H1 (cell line): Measurements from ENCODE around the gene DND1. TPM values are rescaled to one million over a fixed set of nuclear protein-coding genes. Genes with fewer than 3 reads are reported as not detected.
A peak's percentile ranks its signal among the peaks of the same experiment; 100 is the strongest.

Experiments used
- CTCF ChIA-PET: fragments of 300-600 bp; sonication (Branson Sonifier 250); formaldehyde crosslinking; loops from one replicate; lab custom pipeline; 2021; ENCODE audit not compliant: partially characterized antibody; lab: Charles Lee
- POLR2A ChIA-PET: fragments of 300-600 bp; sonication (Branson Sonifier 250); formaldehyde crosslinking; loops from one replicate; lab custom pipeline; 2021; ENCODE audit warnings: inconsistent platforms; ENCODE audit not compliant: partially characterized antibody; lab: Charles Lee
- DNase-seq, 2 experiments: peaks; one replicate each; pipeline versions ENCODE4 v3.0.0 to v3.0.0-alpha.2; 2010 to 2022; ENCODE audit warnings: low spot score in 2 of 2, low read depth in 1 of 2, mixed read lengths in 1 of 2
- FAIRE-seq: peaks from 2 replicates; lab custom pipeline; 2011; peaks lifted over from hg19 to GRCh38; lab: Jason Lieb, UNC
- H2AFZ ChIP-seq: 2 replicates; pipeline ENCODE4 v1.8.1; 2012; ENCODE audit warnings: low read length, inconsistent platforms
- H2AK5ac ChIP-seq: 2 replicates; pipeline ENCODE4 v1.6.1; 2013; ENCODE audit warnings: low read depth, low read length
- H2BK120ac ChIP-seq: replicated peaks from 2 replicates; pipeline ENCODE3; 2013; ENCODE audit warnings: low read depth, low read length, inconsistent platforms
- H2BK12ac ChIP-seq: 2 replicates; pipeline ENCODE4 v1.6.1; 2013; ENCODE audit warnings: low read depth, low read length
- H2BK15ac ChIP-seq: 2 replicates; pipeline ENCODE4 v1.6.1; 2013; ENCODE audit warnings: low read length
- H2BK20ac ChIP-seq: 2 replicates; pipeline ENCODE4 v1.6.1; 2013; ENCODE audit warnings: low read length
- H2BK5ac ChIP-seq: 2 replicates; pipeline ENCODE4 v1.6.1; 2013; ENCODE audit warnings: low read depth, low read length
- H3K14ac ChIP-seq: 2 replicates; pipeline ENCODE4 v1.6.1; 2013; ENCODE audit warnings: inconsistent platforms; ENCODE audit not compliant: insufficient read length
- H3K18ac ChIP-seq: 2 replicates; pipeline ENCODE4 v1.6.1; 2013; ENCODE audit warnings: low read length; ENCODE audit errors: extremely low read depth
- H3K23ac ChIP-seq: 2 replicates; pipeline ENCODE4 v1.6.1; 2013; ENCODE audit warnings: inconsistent platforms; ENCODE audit not compliant: insufficient read length
- H3K23me2 ChIP-seq: 2 replicates; pipeline ENCODE4 v1.6.1; 2013; ENCODE audit warnings: low read depth, low read length
- H3K27ac ChIP-seq: 2 replicates; pipeline ENCODE4 v1.6.1; 2011; ENCODE audit warnings: low read depth, low read length, inconsistent platforms
- H3K27me3 ChIP-seq, 4 experiments: replicated peaks in 1 of 4; 1 replicate in 1 of 4; 2 replicates in 3 of 4; pipeline versions ENCODE4 v1.6.1 to v1.8.1; 2011 to 2013; ENCODE audit warnings: low read length in 3 of 4, mild to moderate bottlenecking in 3 of 4, inconsistent platforms in 2 of 4, mixed read lengths in 2 of 4, moderate library complexity in 1 of 4; ENCODE audit not compliant: control insufficient read depth in 3 of 4, insufficient read depth in 3 of 4; ENCODE audit errors: extremely low read depth in 1 of 4
- H3K36me3 ChIP-seq, 4 experiments: 2 replicates each; pipeline versions ENCODE4 v1.6.1 to v1.8.1; 2011 to 2013; ENCODE audit warnings: mild to moderate bottlenecking in 4 of 4, low read length in 3 of 4, moderate library complexity in 2 of 4, control low read depth in 1 of 4, inconsistent platforms in 1 of 4; ENCODE audit not compliant: insufficient read depth in 4 of 4, control insufficient read depth in 2 of 4
- H3K4ac ChIP-seq: replicated peaks from 2 replicates; pipeline ENCODE3; 2013; ENCODE audit warnings: low read length, low read depth, mixed read lengths, inconsistent platforms; ENCODE audit not compliant: insufficient read length
- H3K4me1 ChIP-seq, 4 experiments: replicated peaks in 1 of 4; 1 replicate in 1 of 4; 2 replicates in 3 of 4; pipeline versions ENCODE4 v1.6.1 to v1.8.1; 2011 to 2013; ENCODE audit warnings: low read length in 3 of 4, inconsistent platforms in 2 of 4, mixed read lengths in 1 of 4; ENCODE audit not compliant: insufficient read depth in 4 of 4, control insufficient read depth in 3 of 4
- H3K4me2 ChIP-seq, 2 experiments: 2 replicates each; pipeline versions ENCODE4 v1.6.1 to v1.8.1; 2011 to 2013; ENCODE audit warnings: low read depth in 2 of 2, low read length in 2 of 2, control low read depth in 1 of 2, inconsistent platforms in 1 of 2, mild to moderate bottlenecking in 1 of 2; ENCODE audit not compliant: insufficient read depth in 1 of 2
- H3K4me3 ChIP-seq, 4 experiments: fragments of 200-600, 300-600 bp in 1 of 4; sonication (generic), shearing (Covaris generic), sonication (Bioruptor Twin) in 1 of 4; 2 replicates each; pipeline versions ENCODE4 v1.5.1 to v1.8.1; 2011 to 2016; ENCODE audit warnings: low read length in 4 of 4, low read depth in 3 of 4, control low read depth in 2 of 4, inconsistent platforms in 2 of 4, mild to moderate bottlenecking in 2 of 4, mixed read lengths in 1 of 4, moderate library complexity in 1 of 4; ENCODE audit not compliant: insufficient read depth in 2 of 4; ENCODE audit errors: extremely low read depth in 1 of 4
- H3K56ac ChIP-seq: replicated peaks from 2 replicates; pipeline ENCODE3; 2013; ENCODE audit warnings: low read depth, mild to moderate bottlenecking, mixed read lengths, low read length, inconsistent platforms; ENCODE audit not compliant: insufficient read length
- H3K79me1 ChIP-seq: 2 replicates; pipeline ENCODE4 v1.6.1; 2013; ENCODE audit warnings: low read depth, low read length, control low read depth
- H3K79me2 ChIP-seq, 2 experiments: 2 replicates each; pipeline versions ENCODE4 v1.6.1 to v1.8.1; 2012 to 2013; ENCODE audit warnings: low read length in 2 of 2, mild to moderate bottlenecking in 2 of 2, inconsistent platforms in 1 of 2; ENCODE audit not compliant: insufficient read depth in 2 of 2, control insufficient read depth in 1 of 2
- H3K9ac ChIP-seq, 4 experiments: replicated peaks in 1 of 4; 1 replicate in 1 of 4; 2 replicates in 3 of 4; pipeline versions ENCODE4 v1.6.1 to v1.8.1; 2011 to 2013; ENCODE audit warnings: low read depth in 3 of 4, low read length in 3 of 4, control low read depth in 2 of 4, mild to moderate bottlenecking in 2 of 4, moderate library complexity in 2 of 4, inconsistent platforms in 1 of 4; ENCODE audit errors: extremely low read depth in 1 of 4
- H3K9me3 ChIP-seq, 2 experiments: 2 replicates each; pipeline versions ENCODE4 v1.6.1 to v1.8.1; 2012 to 2013; ENCODE audit warnings: mild to moderate bottlenecking in 2 of 2, moderate library complexity in 2 of 2, control low read depth in 1 of 2, inconsistent platforms in 1 of 2, low read depth in 1 of 2, low read length in 1 of 2, mixed read lengths in 1 of 2; ENCODE audit not compliant: insufficient read depth in 2 of 2
- H4K20me1 ChIP-seq, 2 experiments: replicated peaks in 1 of 2; 2 replicates each; pipeline versions ENCODE3 to v1.8.1; 2011 to 2013; ENCODE audit warnings: inconsistent platforms in 2 of 2, low read length in 2 of 2, mild to moderate bottlenecking in 1 of 2; ENCODE audit not compliant: insufficient read depth in 2 of 2, control insufficient read depth in 1 of 2
- H4K5ac ChIP-seq: 2 replicates; pipeline ENCODE4 v1.6.1; 2013; ENCODE audit warnings: low read length, low read depth, mixed read lengths, inconsistent platforms; ENCODE audit not compliant: insufficient read length
- H4K8ac ChIP-seq: 2 replicates; pipeline ENCODE4 v1.8.0; 2013; ENCODE audit warnings: mild to moderate bottlenecking, moderate library complexity, low read length, inconsistent platforms; ENCODE audit not compliant: insufficient read depth; ENCODE audit errors: extremely low read depth
- H4K91ac ChIP-seq: replicated peaks from 2 replicates; pipeline ENCODE3; 2013; ENCODE audit warnings: low read length, mixed read lengths, inconsistent platforms; ENCODE audit not compliant: insufficient read length
- BACH1 ChIP-seq: IDR thresholded peaks from 2 replicates; pipeline ENCODE4 v1.6.1; 2012; ENCODE audit warnings: low read length, improper control_type of control experiment
- BRCA1 ChIP-seq: IDR thresholded peaks from 2 replicates; pipeline ENCODE4 v1.6.1; 2012; ENCODE audit warnings: low read depth, low read length, improper control_type of control experiment
- CEBPB ChIP-seq: IDR thresholded peaks from 2 replicates; pipeline ENCODE4 v1.6.1; 2012; ENCODE audit warnings: low read depth, low read length
- CREB1 ChIP-seq: IDR thresholded peaks from 2 replicates; pipeline ENCODE4 v1.6.1; 2012; ENCODE audit warnings: inconsistent platforms
- FOSL1 ChIP-seq: IDR thresholded peaks from 2 replicates; pipeline ENCODE4 v1.6.1; 2011; ENCODE audit warnings: mild to moderate bottlenecking, low read depth, low read length, moderate library complexity; ENCODE audit not compliant: insufficient read depth
- GABPA ChIP-seq: IDR thresholded peaks from 2 replicates; pipeline ENCODE4 v1.6.1; 2011; ENCODE audit warnings: mild to moderate bottlenecking, low read length, moderate library complexity, borderline replicate concordance; ENCODE audit not compliant: insufficient read depth
- KDM4A ChIP-seq: IDR thresholded peaks from one replicate; pipeline ENCODE4 v1.7.1; 2012; ENCODE audit warnings: low read depth, mild to moderate bottlenecking, moderate library complexity, low read length, inconsistent platforms; ENCODE audit not compliant: severe bottlenecking
- NRF1 ChIP-seq: IDR thresholded peaks from 2 replicates; pipeline ENCODE4 v1.6.1; 2011; ENCODE audit warnings: mild to moderate bottlenecking, low read depth, low read length, improper control_type of control experiment
- RAD21 ChIP-seq, 2 experiments: IDR thresholded peaks in 1 of 2; conservative IDR thresholded peaks in 1 of 2; 2 replicates each; pipeline ENCODE4 v1.6.1; 2011; ENCODE audit warnings: low read depth in 2 of 2, low read length in 2 of 2, improper control_type of control experiment in 1 of 2, inconsistent platforms in 1 of 2, mild to moderate bottlenecking in 1 of 2, moderate library complexity in 1 of 2
- SIRT6 ChIP-seq: IDR thresholded peaks from one replicate; pipeline ENCODE4 v1.7.1; 2012; ENCODE audit warnings: low read length, inconsistent platforms
- SUZ12 ChIP-seq: fragments of 200-600 bp; sonication (generic); IDR thresholded peaks from 2 replicates; pipeline ENCODE4 v1.6.1; 2012; ENCODE audit warnings: mild to moderate bottlenecking, inconsistent platforms, low read length, moderate library complexity, mixed read lengths
- TCF12 ChIP-seq: IDR thresholded peaks from 2 replicates; pipeline ENCODE4 v1.6.1; 2011; ENCODE audit warnings: low read depth, mild to moderate bottlenecking, low read length
- TEAD4 ChIP-seq: IDR thresholded peaks from 2 replicates; pipeline ENCODE4 v1.6.1; 2012; ENCODE audit warnings: low read depth, low read length, inconsistent platforms, mixed read lengths
- WGBS, 2 experiments: shearing (Covaris generic) in 1 of 2; methylation state at CpG; one replicate each; pipeline versions ENCODE4 v1.1.6 to v1.1.7; 2013 to 2015; ENCODE audit warnings: low lambda C conversion rate in 2 of 2, mixed read lengths in 2 of 2, inconsistent platforms in 1 of 2, low coverage in 1 of 2, missing lambda C conversion rate in 1 of 2; ENCODE audit not compliant: insufficient replicate concordance in 2 of 2, insufficient coverage in 1 of 2, insufficient read length in 1 of 2; ENCODE audit errors: extremely low coverage in 1 of 2, missing lambda C conversion rate in 1 of 2; 5-methylcytosine and 5-hydroxymethylcytosine counted together
- polyA plus RNA-seq, 7 experiments: library from polyadenylated mRNA; depleted of rRNA in 3 of 7; stranded (reverse) in 5 of 7; unstranded in 2 of 7; fragments of >200 nt in 5 of 7; fragments of 200-250 nt in 2 of 7; gene quantifications; 1 replicate in 5 of 7; 2 replicates in 1 of 7; 4 replicates in 1 of 7; pipeline versions ENCODE4 v1.2.1 to v1.2.3, GENCODE V29; 2011 to 2013; ENCODE audit warnings: missing spikeins in 2 of 7, mixed read lengths in 2 of 7
- total RNA-seq: library from RNA; stranded (reverse); fragmentation: NEBNext Ultra II Directional; extraction: Animal tissue kit (Norgen Biotek cat#: 25700); gene quantifications from 2 replicates; pipeline ENCODE4 v1.2.1, GENCODE V29; 2021

DND1 gene
- total and polyA plus RNA-seq, 2 of the 8 experiments (the other 6 are each of a cell fraction or from before 2014, with no cell fraction given), result 0.41 to 2.1 TPM

GRCh38 chr5:140632366-140633020, 40.9 kb downstream of the DND1 start:
- DNase-seq (no peak), FAIRE-seq (no peak)
- Histone ChIP-seq H3K9ac (no peak overlapping the region), H3K27ac (no peak overlapping the region), H2BK15ac (no peak overlapping the region), H4K8ac (peak overlapping the region; percentile 80), H3K18ac (no peak overlapping the region), H3K23ac (no peak overlapping the region), H3K23me2 (no peaks in the 10 kb centered on the region), H3K27me3 (no peaks in the 10 kb centered on the region), H3K79me2 (no peaks in the 10 kb centered on the region), H4K91ac (no peak overlapping the region), H3K9me3 (peaks cover 18 to 30% of the 10 kb centered on the region in 2 experiments; a peak in 3 of 4 replicates), H3K79me1 (no peaks in the 10 kb centered on the region), H4K5ac (no peak overlapping the region), H3K14ac (no peak overlapping the region), H3K4me2 (no peak overlapping the region), H2AFZ (no peak overlapping the region), H2AK5ac (no peak overlapping the region), H2BK20ac (no peak overlapping the region), H2BK120ac (no peak overlapping the region), H3K56ac (no peak overlapping the region), H3K4ac (no peak overlapping the region), H2BK5ac (no peak overlapping the region), H3K4me1 (peaks cover 0 to 2% (median 0%) of the 10 kb centered on the region in 4 experiments; a peak in 1 of 7 replicates), H3K4me3 (no peak overlapping the region), H3K36me3 (no peaks in the 10 kb centered on the region), H4K20me1 (no peaks in the 10 kb centered on the region), H2BK12ac (no peak overlapping the region)
- POLR2A ChIA-PET, result interaction anchor here (1.1 kb wide), 1 partner anchor 12 kb away, joined by 3 read pairs; no protein-coding TSS in a partner anchor
- 90% methylated on average over 37 of the region's 51 CpGs; no CpG with 5 or more reads in 1 of the 2 experiments for WGBS, 2 experiments
- CTCF ChIA-PET, result interaction anchor here (0.6 kb wide), 1 partner anchor 118 kb away, joined by 3 read pairs; no protein-coding TSS in a partner anchor
- no peak for TF ChIP-seq BACH1
- TF ChIP-seq CREB1, result no peak
- TF ChIP-seq RAD21 (IDR thresholded peaks at IDR 0.05 in 1 of 2, conservative IDR thresholded peaks at IDR 0.05 in 1 of 2; ENCODE audit: low read depth in 2 of 2, low read length in 2 of 2), result no peak
- TF ChIP-seq TEAD4, result no peak
- no peak for TF ChIP-seq SUZ12
- no peak for TF ChIP-seq TCF12
- no peak for TF ChIP-seq GABPA
- TF ChIP-seq FOSL1, result no peak
- no peak for TF ChIP-seq KDM4A
- TF ChIP-seq NRF1, result no peak
- no peak for TF ChIP-seq SIRT6
- TF ChIP-seq CEBPB, result no peak
- no peak for TF ChIP-seq BRCA1
